Ecto neural progenitor cell (in vitro differentiated cells): ENCODE measurements around the gene ZMPSTE24.
"Not testable (repeated sequence)": the region's sequence is repeated elsewhere in the genome, so short reads cannot be mapped to it uniquely, and the experiment has no call there.

Experiments
- DNase-seq: peaks from one replicate; pipeline ENCODE4 v3.0.0-alpha.2; 2018; ENCODE audit warnings: low spot score

ZMPSTE24 gene

GRCh38 chr1:40257688-40258444 is at the start of gene ZMPSTE24:
ZMPSTE24 (plus strand) TSS chr1:40258236; CDS start chr1:40258272, 36 bp downstream.
- DNase-seq, result peak; percentile 98

GRCh38 chr1:40210511-40211204 is 47.4 kb upstream of the ZMPSTE24 start:
- DNase-seq, result no peak

GRCh38 chr1:40218333-40218732 is 39.7 kb upstream of the ZMPSTE24 start:
- no peak for DNase-seq

- not testable (repeated sequence) for DNase-seq
Observed at GRCh38 chr1:40221471-40221905, 36.5 kb upstream of the ZMPSTE24 start.

GRCh38 chr1:40221977-40222772 is 35.9 kb upstream of the ZMPSTE24 start:
- DNase-seq, result no peak

GRCh38 chr1:40224040-40224439 is 34.0 kb upstream of the ZMPSTE24 start:
- DNase-seq, result no peak

GRCh38 chr1:40226192-40226591 is 31.8 kb upstream of the ZMPSTE24 start:
- DNase-seq, result no peak

- no peak for DNase-seq
Observed at GRCh38 chr1:40232444-40232843, 25.6 kb upstream of the ZMPSTE24 start.

GRCh38 chr1:40239626-40240025 is 18.4 kb upstream of the ZMPSTE24 start:
- no peak for DNase-seq

GRCh38 chr1:40240390-40240789 is 17.6 kb upstream of the ZMPSTE24 start:
- DNase-seq, result no peak

GRCh38 chr1:40241362-40241761 is 16.7 kb upstream of the ZMPSTE24 start:
- no peak for DNase-seq

- no peak for DNase-seq
Observed at GRCh38 chr1:40243351-40243750, 14.7 kb upstream of the ZMPSTE24 start.

- DNase-seq, result no peak
Observed at GRCh38 chr1:40244138-40244744, 13.8 kb upstream of the ZMPSTE24 start.

GRCh38 chr1:40245686-40246085 is 12.3 kb upstream of the ZMPSTE24 start:
- DNase-seq, result no peak

GRCh38 chr1:40247655-40248054 is 10.4 kb upstream of the ZMPSTE24 start, which contains the start of gene TMCO2:
TMCO2 (plus strand) TSS chr1:40247937; CDS start chr1:40247994, 57 bp downstream.
- no peak for DNase-seq

GRCh38 chr1:40248412-40248811 is 9.6 kb upstream of the ZMPSTE24 start:
- DNase-seq, result no peak

GRCh38 chr1:40251456-40251855 is 6.6 kb upstream of the ZMPSTE24 start:
- DNase-seq, result no peak

- no peak for DNase-seq
Observed at GRCh38 chr1:40252601-40253000, 5.4 kb upstream of the ZMPSTE24 start.

- no peak for DNase-seq
Observed at GRCh38 chr1:40255231-40255630, 2.8 kb upstream of the ZMPSTE24 start.

GRCh38 chr1:40256401-40257084 is 1.5 kb upstream of the ZMPSTE24 start:
- no peak for DNase-seq

- no peak for DNase-seq
Observed at GRCh38 chr1:40257313-40257687, 736 bp upstream of the ZMPSTE24 start.

GRCh38 chr1:40258445-40258769 is 371 bp downstream of the ZMPSTE24 start:
- DNase-seq, result no peak
